Measurements from ENCODE around the gene FBXO31. TPM values are rescaled to one million over a fixed set of nuclear protein-coding genes. Genes with fewer than 3 reads are reported as not detected.

FBXO31 gene
- total and polyA plus RNA-seq, 9 of the 15 experiments (the other 6 are each of a cell fraction or from before 2014, with no cell fraction given) = 0.18 to 33.3 (median 10.9) TPM

DNA sequence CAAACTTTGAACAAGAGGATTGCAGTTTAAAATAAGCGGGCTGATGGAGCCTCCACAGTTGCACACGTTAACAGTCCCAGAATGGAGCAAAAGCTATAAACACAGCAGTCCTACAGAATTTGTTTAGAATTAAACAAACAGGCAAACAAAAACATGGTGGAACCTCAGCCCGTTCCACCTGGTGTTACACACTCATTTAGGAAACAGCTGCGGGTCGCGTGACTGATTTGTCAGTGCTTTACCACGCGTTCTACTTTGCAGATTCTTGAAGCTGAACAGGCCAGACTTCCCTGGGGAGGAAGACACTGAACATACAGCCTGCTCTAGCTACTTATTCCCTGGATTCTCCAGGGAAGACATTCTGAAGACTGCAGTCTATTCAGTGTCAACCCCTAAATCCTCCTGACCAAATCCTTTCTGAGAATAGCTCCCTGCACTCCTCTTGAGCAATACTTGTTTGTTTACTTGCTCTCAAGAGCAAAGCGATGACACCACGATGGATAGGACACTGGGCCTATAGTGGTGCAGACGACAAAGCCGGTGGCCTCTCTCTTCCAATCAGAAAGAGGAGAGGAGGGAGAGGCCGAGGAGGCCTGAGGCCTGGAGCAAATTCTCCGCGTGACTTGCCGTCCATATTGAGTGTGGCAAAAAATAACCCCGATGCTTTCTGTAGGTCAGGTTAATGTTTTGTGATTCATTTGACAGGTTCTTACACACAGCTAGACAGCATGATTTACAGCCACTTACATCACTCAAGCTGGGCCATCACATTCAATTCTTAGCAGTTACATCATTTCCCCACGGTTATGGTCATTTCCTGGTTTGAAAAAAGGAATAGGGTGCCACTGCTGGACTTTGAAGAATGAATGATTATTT lies 4.6 kb upstream of the FBXO31 start (continued):
- TF ChIP-seq, protein P1, sequence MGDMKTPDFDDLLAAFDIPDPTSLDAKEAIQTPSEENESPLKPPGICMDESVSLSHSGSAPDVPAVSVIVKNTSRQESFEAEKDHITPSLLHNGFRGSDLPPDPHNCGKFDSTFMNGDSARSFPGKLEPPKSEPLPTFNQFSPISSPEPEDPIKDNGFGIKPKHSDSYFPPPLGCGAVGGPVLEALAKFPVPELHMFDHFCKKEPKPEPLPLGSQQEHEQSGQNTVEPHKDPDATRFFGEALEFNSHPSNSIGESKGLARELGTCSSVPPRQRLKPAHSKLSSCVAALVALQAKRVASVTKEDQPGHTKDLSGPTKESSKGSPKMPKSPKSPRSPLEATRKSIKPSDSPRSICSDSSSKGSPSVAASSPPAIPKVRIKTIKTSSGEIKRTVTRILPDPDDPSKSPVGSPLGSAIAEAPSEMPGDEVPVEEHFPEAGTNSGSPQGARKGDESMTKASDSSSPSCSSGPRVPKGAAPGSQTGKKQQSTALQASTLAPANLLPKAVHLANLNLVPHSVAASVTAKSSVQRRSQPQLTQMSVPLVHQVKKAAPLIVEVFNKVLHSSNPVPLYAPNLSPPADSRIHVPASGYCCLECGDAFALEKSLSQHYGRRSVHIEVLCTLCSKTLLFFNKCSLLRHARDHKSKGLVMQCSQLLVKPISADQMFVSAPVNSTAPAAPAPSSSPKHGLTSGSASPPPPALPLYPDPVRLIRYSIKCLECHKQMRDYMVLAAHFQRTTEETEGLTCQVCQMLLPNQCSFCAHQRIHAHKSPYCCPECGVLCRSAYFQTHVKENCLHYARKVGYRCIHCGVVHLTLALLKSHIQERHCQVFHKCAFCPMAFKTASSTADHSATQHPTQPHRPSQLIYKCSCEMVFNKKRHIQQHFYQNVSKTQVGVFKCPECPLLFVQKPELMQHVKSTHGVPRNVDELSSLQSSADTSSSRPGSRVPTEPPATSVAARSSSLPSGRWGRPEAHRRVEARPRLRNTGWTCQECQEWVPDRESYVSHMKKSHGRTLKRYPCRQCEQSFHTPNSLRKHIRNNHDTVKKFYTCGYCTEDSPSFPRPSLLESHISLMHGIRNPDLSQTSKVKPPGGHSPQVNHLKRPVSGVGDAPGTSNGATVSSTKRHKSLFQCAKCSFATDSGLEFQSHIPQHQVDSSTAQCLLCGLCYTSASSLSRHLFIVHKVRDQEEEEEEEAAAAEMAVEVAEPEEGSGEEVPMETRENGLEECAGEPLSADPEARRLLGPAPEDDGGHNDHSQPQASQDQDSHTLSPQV (IDR thresholded peaks at IDR 0.05) = peak; percentile 95
- TF ChIP-seq ZNF431 (CRISPR knock-in tag; IDR thresholded peaks at IDR 0.05) (no peak), POLR2G (IDR thresholded peaks at IDR 0.05; ENCODE audit: low read depth, low read length) (no peak), U2AF1 (optimal IDR thresholded peaks at IDR 0.05; ENCODE audit: low read depth, low read length) (no peak), TCF3 (CRISPR knock-in tag; IDR thresholded peaks at IDR 0.05) (0 out of 2 replicates have a peak, but pooled peaks have one; percentile 6)
- TF ChIP-seq, protein P2, sequence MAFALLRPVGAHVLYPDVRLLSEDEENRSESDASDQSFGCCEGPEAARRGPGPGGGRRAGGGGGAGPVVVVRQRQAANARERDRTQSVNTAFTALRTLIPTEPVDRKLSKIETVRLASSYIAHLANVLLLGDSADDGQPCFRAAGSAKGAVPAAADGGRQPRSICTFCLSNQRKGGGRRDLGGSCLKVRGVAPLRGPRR (CRISPR knock-in tag; IDR thresholded peaks at IDR 0.05) = peak; percentile 92
- TF ChIP-seq, protein P3, sequence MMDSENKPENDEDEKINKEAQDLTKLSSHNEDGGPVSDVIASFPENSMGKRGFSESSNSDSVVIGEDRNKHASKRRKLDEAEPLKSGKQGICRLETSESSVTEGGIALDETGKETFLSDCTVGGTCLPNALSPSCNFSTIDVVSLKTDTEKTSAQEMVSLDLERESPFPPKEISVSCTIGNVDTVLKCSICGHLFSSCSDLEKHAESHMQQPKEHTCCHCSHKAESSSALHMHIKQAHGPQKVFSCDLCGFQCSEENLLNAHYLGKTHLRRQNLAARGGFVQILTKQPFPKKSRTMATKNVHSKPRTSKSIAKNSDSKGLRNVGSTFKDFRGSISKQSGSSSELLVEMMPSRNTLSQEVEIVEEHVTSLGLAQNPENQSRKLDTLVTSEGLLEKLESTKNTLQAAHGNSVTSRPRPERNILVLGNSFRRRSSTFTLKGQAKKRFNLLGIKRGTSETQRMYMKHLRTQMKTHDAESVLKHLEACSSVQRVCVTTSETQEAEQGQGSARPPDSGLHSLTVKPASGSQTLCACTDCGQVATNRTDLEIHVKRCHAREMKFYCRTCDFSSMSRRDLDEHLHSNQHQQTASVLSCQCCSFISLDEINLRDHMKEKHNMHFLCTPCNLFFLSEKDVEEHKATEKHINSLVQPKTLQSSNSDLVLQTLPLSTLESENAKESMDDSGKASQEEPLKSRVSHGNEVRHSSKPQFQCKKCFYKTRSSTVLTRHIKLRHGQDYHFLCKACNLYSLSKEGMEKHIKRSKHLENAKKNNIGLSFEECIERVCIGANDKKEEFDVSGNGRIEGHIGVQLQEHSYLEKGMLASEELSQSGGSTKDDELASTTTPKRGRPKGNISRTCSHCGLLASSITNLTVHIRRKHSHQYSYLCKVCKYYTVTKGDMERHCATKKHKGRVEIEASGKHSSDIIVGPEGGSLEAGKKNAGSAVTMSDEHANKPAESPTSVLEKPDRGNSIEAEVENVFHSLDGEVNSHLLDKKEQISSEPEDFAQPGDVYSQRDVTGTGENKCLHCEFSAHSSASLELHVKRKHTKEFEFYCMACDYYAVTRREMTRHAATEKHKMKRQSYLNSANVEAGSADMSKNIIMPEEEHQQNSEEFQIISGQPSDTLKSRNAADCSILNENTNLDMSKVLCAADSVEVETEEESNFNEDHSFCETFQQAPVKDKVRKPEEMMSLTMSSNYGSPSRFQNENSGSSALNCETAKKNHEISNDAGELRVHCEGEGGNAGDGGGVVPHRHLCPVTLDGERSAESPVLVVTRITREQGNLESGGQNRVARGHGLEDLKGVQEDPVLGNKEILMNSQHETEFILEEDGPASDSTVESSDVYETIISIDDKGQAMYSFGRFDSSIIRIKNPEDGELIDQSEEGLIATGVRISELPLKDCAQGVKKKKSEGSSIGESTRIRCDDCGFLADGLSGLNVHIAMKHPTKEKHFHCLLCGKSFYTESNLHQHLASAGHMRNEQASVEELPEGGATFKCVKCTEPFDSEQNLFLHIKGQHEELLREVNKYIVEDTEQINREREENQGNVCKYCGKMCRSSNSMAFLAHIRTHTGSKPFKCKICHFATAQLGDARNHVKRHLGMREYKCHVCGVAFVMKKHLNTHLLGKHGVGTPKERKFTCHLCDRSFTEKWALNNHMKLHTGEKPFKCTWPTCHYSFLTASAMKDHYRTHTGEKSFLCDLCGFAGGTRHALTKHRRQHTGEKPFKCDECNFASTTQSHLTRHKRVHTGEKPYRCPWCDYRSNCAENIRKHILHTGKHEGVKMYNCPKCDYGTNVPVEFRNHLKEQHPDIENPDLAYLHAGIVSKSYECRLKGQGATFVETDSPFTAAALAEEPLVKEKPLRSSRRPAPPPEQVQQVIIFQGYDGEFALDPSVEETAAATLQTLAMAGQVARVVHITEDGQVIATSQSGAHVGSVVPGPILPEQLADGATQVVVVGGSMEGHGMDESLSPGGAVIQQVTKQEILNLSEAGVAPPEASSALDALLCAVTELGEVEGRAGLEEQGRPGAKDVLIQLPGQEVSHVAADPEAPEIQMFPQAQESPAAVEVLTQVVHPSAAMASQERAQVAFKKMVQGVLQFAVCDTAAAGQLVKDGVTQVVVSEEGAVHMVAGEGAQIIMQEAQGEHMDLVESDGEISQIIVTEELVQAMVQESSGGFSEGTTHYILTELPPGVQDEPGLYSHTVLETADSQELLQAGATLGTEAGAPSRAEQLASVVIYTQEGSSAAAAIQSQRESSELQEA (IDR thresholded peaks at IDR 0.05; ENCODE audit: low read depth) = no peak
- TF ChIP-seq, protein P4, sequence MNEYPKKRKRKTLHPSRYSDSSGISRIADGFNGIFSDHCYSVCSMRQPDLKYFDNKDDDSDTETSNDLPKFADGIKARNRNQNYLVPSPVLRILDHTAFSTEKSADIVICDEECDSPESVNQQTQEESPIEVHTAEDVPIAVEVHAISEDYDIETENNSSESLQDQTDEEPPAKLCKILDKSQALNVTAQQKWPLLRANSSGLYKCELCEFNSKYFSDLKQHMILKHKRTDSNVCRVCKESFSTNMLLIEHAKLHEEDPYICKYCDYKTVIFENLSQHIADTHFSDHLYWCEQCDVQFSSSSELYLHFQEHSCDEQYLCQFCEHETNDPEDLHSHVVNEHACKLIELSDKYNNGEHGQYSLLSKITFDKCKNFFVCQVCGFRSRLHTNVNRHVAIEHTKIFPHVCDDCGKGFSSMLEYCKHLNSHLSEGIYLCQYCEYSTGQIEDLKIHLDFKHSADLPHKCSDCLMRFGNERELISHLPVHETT (CRISPR knock-in tag; conservative IDR thresholded peaks at IDR 0.05 in 1 of 2, IDR thresholded peaks at IDR 0.05 in 1 of 2) = no peak; a peak in 2 of 4 replicates

Measured in K562 (cell line).